Astrocyte (in vitro differentiated cells and primary cell): Measurements from ENCODE around the gene AKAIN1.

ENCODE experiments used
- CTCF ChIP-seq: IDR thresholded peaks from 2 replicates; pipeline ENCODE4 v1.5.1; 2011; ENCODE audit warnings: low read depth, mild to moderate bottlenecking, inconsistent platforms, low read length, moderate library complexity; ENCODE audit not compliant: insufficient read depth
- EZH2 ChIP-seq: IDR thresholded peaks from 2 replicates; pipeline ENCODE4 v1.6.1; 2012; ENCODE audit warnings: mild to moderate bottlenecking, low read length, inconsistent platforms; ENCODE audit not compliant: insufficient read depth

DNA sequence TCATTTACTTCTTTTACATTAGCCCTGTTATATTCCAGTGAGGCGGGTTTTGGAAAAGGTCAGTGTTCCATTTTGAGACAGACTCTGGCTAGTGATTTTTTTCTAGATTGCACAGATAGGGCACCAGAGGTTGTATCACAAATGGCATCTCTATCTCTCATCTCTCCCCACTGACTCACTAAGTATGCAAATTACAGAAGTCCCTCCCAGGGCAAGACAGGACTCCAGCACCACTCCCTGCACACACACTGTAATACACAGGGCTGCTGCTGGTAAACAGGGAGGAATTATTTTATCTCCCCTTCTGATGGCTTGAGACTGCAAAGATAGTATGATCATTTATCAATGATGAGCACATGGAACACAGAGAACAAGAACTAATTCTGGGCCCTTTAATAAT is 46.2 kb downstream of the AKAIN1 start:
- TF ChIP-seq CTCF (no peak), EZH2 (no peak)
